ENCODE data around the gene LIPC. TPM values are rescaled to one million over a fixed set of nuclear protein-coding genes. Genes with fewer than 3 reads are reported as not detected.

LIPC gene
- polyA plus RNA-seq (ENCODE audit: insufficient read length): 0.49 TPM

DNA sequence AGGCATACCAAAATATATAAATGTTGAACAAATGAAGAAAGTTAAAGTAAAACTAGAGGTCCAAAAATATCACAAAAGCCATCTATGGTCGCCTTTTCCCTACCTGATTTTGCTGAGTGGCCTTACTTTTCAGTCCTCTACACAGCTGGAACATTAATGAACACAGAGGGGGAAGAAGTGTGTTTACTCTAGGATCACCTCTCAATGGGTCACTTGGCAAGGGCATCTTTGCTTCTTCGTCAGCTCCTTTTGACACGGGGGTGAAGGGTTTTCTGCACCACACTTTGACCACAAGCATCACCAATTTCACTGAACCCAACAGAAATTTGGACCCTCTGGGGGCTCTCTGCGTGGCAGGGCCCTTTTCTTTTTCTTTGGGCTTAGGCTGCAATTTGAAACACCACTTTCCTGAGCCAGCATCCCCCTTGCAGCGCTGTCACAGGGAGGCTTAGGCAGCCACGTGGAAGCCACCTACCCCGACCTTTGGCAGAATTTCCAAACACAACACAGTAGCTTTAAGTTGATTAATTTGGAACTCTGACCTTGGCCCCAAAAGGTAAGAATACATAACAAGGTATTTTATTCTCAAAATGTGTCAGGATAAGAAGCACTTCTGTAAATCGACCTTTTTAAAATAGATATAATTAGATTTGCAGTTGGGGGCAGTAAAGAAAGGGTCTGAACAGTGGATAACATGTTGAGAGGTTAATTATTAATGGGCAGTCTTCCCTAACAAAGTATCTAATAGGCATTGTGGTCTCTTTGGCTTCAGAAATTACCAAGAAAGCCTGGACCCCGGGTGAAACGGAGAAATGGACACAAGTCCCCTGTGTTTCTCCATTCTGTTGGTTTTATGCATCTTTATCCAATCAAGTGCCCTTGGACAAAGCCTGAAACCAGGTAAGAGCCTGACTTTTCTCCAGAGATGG, at the start of gene LIPC:
TSS of gene LIPC (plus strand) at position 771 of the 929 bp plus-strand sequence. CDS start at position 813, 42 bp downstream.
- no peak for DNase-seq (ENCODE audit: low read depth)

DNA sequence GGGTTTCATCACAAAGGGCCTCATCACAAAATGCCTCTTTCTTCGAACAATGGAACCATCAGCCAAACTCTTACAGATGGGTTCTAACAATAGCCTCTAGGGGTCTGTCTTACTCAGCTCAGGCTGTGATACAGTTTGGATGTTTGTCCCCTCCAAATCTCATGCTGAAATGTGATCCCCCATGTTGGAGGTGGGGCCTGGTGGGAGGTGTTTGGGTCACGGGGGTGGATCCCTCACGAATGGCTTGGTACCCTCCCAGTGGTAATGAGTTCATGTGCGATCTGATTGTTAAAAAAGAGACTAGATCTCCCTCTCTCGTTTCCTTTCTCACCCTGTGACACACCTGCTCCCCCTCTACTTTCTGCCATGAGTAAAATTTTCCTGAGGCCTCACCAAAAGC, 47.9 kb upstream of the LIPC start:
- DNase-seq (ENCODE audit: low read depth): no peak

DNA sequence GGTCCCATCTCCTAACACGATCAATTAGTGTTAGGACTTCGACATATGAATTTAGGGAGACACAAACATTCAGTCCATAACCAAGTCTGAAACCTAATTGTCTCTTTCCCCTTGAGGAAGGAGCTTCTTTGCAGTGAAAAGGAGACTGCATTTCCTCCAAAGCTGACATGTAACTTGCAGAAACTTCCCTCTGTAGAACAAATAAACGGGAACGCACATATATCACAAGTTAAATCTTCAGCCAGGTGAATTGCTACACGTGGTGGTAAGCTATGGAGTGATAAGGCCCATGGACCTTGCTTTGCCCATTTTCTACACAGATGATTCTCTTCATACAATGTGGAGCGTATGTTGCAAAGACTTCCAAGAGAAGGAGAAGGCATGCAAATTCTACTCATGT, 47.1 kb upstream of the LIPC start:
- no peak for DNase-seq (ENCODE audit: low read depth)

DNA sequence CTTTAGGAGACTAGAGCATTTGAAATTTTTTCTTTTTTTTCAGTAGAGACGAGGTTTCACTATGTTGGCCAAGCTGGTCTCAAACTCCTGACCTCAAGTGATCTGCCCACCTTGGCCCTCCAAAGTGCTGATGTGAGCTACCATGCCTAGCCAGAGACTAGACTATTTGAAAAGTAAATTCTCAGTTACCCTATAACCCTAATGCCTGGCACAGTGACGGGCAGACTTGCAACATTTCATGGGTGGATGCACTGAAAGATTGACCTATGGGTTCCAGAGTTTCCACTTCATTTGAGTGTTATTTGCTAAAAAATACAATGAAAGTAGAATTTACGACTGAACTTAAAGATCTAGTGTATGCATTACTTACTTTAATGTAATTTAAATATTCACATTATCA, 45.7 kb upstream of the LIPC start:
- no peak for DNase-seq (ENCODE audit: low read depth)

DNA sequence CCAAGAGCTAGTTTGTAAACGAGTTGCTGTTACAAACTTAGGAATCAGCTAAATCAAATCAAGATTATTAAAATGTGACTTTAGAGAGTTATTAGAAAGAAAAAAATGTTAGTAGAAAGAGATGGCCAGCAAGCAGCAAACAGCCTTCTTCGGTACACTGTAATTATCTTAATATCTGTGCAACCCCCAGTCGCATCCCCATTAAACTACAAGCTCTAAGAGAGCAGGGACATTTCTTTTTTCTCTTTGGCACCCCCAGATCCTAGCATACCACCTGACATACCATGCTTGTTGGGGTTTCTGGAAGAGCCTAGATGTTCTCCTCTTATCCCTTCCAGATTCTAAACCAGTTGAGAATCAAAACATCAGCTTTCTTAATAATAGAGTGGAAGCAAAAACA, 45.1 kb upstream of the LIPC start:
- no peak for DNase-seq (ENCODE audit: low read depth)

DNA sequence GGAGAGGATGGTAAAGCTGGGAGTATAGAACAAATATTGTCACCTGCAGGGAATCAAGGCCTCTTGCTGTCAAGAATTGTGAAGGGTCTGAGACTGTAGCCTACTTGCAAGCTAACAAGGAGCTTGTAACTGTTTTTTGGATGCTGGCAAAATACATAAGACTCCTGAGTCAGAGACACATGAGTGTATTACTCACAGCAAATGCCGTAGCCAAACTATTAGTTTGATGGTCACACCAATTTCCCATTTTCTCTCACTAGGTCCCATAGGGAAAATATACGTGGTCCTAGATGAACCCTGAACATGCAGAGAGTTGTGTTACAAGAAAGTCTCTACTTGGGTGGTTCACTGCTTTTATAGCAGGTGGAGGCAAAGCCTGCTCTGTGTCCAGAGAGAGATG, 44.7 kb upstream of the LIPC start:
- DNase-seq (ENCODE audit: low read depth): no peak

DNA sequence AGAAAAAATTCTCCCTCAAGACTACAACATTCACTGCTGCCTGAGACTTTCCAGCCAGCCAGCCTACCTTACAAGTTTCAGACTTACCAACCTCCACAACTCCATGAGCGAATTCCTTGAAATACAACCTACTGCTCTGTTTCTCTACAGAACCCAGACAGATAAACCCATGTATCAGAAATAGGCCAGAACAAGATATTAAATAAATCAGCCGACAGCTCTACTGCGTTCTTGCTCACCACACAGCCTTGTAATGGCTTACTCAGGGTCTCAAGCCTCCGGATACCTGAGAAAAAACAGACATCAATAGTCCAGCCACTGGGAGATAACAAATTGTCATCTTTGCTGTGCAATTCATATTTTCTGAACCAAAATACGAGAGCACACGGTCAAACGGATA, 43.6 kb upstream of the LIPC start:
- DNase-seq (ENCODE audit: low read depth): no peak

DNA sequence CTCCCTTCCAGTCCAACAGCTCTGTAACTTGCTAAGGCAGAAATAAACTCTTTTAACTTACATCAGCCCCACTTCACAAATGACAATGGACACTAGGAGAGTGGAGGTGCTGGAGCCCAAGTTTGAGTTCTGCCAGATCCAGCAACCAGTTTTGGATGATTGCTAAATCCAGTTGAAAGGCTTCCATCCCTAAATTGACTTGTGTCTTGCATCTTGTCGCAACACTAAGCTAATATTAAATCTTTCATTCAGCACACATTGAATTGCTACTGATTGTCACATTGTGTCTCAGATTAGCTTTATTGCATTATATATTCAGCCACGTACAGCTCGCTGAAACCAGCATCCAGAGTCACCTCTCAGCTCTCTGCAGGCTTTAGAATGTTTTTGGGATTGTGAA, 41.7 kb upstream of the LIPC start:
- no peak for DNase-seq (ENCODE audit: low read depth)

DNA sequence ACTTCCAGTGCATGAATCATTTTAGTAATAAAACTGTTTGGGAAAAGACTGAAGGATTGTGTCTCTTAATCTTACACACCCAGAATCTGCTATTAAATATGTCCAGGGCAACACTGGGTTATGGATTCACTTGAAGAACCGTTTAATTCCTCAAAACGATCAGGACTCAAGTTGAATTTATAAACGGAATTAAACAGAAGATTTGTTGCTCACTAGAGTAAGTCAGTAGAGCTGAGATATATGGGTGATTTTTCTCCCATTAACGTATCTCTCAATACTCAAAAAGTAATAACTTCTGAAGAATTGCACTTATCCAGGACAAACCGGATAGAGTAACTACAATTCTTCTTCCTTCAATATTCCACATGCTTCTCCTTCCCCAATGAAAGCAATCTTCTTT, 41.1 kb upstream of the LIPC start:
- no peak for DNase-seq (ENCODE audit: low read depth)

DNA sequence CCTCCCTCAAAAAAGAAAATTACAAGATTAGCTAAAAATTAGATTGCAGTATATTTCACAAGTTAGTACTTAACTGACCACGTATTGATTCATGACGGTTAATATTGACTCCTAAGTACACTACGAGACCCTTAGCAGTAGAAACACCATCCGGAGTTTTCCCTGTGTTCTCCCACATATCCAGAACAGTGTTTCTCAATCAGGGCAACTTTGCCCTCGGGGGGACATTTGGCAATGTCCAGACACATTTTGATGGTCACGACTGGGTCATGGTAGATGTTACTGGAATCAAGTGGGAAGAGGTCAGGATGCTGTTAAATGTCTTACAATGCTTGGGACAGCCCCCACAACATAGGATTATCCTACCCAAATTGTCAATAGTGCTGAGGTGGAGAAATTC, 40.7 kb upstream of the LIPC start:
- DNase-seq (ENCODE audit: low read depth): no peak

DNA sequence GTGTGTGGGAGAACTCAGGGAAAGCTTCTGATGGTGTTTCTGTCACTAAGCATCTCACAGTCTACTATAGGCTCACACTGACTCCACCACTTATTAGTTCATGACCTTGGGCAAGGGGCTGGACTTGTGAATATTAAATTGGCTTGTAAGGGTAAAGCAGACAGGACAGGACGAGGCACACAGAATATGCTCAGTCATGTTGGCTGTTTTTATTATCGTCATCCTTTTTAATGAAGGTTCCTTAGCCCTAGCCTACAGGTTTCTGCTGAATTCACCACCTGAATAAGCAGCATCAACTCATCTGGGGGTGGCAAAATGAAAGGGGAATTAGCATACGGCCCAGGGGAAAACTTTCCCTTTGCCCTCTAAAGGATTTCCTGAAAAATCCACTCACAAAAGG, 39.6 kb upstream of the LIPC start:
- DNase-seq (ENCODE audit: low read depth): no peak

DNA sequence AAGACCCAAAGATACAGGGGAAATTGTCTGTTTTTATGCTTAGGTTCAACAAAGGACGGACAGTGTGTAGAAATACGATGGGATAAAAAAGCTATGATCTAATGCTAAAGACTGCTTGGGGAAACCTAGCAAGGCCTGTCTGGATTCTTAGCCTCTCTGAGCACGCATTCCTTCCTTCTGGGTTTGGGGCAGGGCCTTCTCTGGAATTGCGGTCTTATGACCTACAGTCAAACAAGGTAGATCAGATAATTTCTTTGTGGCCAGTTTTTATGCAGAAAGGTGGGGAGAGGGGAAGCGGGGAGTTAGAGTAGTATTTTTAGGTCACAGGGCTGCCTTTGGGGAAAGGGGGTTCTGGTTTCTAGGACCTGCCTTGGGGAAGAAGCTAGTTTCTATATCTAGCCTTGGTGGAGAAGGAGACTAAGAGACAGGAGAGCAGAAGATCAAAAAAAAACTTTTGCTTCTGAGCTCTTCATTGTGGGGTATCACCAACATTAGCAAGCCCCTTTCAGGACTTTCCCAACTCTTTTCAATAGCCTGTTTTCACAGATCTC, 39.1 kb upstream of the LIPC start:
- DNase-seq (ENCODE audit: low read depth): no peak

DNA sequence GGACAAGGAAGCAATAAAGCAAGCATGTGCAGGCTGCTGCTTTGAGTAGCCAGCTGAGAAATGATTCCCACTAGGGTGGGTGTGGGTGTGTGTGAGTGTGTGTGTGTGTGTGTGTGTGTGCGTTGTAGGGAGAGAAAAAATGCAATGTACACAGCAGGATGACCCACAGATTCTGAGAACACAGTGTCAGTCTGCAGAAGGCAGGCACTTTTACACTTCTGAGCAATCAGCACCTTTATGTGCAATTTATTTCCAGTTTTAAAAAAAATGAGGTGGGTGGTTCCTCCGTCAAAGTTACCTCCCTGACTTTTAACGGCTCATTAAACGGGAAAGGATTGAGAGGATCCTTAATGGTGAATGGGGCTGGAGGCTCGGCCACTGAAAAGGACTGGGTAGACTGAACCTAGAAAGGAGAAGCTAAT, 38.5 kb upstream of the LIPC start:
- no peak for DNase-seq (ENCODE audit: low read depth)

DNA sequence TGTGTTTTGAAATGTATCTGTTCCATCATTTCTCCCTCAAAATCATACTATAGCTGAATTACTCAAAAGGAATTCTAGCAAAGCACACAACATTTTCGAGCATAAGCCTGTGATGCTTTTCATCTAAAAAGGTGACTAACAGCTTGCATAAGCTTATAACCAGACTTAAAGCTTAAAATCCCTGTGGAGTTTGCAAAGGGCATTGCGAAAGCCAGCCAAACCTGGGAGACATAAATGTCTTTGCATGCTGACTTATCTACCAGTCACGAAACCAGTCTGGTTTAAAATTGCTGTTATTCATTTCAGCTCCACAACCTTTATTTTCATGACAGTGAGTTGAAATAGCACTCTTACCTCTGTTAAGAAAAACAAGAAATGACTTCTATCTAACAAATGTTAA, 35.6 kb upstream of the LIPC start:
- no peak for DNase-seq (ENCODE audit: low read depth)

DNA sequence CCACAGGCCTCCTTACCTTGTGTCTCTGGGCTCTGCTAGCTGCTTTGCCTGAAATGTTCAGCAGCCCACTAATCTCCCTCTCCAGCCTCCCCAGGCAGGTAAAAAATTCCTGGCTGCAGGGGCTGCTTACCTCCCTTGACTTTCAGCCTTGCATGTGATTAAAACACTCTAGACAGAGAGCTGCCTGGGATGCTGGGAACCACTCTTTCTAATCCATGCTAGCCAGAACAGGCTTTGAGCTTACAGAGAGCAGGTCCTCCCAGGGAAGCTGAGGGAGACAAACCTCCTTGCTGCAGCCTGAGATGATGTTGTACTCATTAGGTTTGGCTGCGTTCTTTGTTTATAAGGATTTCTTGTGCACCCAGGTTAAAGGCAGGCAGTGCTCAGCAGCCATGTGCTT, 33.7 kb upstream of the LIPC start:
- no peak for DNase-seq (ENCODE audit: low read depth)

DNA sequence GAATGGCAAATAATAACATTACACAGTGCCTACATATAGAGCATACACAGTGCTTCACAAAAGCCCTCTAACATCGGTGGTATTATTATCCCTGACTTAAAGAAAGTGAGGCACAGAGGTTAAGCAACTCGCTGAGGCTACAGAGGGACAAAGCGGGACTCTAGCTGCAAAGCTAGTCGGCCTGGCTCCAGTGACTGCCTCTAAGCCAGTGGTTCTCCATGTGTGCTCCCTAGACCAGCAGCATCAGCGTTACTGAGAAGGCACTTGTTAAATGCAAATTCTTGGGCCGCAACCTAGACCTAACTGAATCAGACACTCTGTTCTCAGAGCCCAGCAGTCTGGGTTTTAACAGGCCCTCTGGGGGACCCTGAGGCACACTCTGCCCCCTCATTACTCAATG, 33.1 kb upstream of the LIPC start:
- DNase-seq (ENCODE audit: low read depth): no peak

DNA sequence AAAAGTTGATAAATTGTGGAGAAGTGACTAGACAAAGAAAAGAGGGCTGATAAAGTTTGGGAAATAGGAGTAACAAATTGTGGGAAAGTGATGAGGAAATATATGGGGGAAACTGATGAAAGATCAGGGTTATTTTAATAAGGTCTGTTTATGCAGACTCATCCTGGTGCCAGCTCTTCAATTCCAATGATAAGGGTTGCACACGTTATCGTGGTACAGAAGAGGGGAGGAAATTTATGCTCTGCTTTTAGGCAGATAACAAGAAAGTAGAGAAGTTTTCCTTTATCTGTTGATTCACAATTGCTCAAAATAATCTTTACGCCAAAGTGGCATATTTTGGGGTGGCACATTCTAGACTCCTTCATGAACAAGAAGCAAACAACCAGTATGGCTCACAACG, 32.1 kb upstream of the LIPC start:
- no peak for DNase-seq (ENCODE audit: low read depth)

DNA sequence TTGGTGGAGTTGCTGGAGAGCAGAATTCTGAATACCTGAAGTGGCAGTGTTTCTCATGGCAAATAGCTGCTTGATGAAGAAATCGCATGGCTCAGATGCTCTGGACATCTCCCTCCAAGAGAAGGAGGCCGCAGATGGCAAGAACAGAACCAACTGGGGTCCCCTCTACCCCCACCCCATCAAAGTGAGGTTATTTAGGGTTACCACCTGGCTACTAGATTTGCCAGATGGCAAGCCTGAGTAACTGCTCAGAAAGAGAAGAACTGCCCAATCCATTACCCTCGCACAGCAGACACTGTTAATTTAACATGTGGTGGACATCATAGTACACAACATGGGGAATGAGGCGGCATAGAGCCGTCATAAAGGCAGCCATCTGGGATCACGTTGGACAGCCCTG, 30.5 kb upstream of the LIPC start:
- no peak for DNase-seq (ENCODE audit: low read depth)

DNA sequence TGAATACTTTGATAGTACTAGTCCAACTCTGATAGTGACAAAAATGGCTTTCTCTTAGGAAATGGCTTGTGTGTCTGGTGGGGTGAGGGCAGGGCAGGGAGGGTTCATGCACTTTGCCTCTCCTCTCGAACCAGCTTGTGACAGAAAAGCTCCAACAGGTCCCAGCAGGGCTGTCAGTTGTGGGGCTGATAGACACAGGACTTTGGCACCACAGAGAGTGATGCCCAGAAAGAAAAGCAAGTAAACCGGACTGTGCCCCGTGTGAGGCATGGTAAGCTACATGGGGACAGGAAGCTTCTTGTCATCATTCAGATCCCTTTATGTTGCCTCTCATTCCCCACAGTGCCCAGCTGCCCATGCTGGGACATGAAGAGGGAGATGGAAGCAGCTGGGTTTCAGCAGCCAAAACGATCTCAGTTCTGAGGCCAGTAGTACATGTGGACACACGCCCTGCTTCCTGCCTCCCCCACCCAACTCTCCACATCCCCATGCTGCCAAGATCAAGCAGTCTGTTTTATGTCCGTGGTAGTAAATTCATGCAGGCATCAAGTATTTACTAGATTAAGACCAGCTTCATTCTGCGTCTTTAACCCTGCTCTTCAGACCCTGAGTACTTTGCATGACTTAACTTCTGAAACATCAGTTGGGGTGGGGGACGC, 29.7 kb upstream of the LIPC start:
- no peak for DNase-seq (ENCODE audit: low read depth)

DNA sequence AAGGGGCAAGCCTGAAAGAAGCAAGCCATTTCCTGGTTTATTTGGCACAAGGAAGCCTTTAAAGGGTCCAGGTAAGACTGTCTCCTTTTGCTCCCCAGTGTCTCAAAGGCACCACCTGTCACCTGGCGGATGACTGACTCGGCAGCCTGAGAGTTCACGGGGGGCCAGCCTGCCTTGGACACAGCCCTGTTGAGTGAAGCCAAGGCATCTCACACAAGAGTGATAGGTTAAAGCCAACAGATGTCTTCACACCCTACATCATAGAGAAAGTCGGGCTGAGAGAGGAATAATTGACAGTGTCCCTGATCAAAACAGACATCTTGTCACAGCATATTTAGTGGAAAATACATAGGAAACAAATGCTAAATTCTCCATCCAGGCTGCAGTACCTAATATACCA, 28.2 kb upstream of the LIPC start:
- no peak for DNase-seq (ENCODE audit: low read depth)

DNA sequence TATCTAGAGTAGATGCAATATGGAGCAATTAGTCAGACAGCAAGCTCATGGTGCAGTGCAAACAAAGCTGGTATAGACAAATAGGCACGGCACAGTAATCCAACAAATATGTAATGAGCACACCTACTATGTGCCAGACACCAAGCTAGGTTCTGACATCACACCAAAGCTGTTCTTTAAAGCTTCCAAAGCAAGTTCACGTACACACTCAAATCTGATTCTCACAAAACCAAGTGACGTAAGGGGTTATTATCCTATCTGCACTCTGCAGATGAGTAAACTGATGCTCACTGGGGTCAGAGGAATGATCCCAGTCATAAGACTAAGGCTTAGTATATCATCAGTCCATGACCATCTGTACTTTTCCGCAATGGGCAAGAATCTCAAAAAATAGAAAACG, 27.8 kb upstream of the LIPC start:
- DNase-seq (ENCODE audit: low read depth): no peak

DNA sequence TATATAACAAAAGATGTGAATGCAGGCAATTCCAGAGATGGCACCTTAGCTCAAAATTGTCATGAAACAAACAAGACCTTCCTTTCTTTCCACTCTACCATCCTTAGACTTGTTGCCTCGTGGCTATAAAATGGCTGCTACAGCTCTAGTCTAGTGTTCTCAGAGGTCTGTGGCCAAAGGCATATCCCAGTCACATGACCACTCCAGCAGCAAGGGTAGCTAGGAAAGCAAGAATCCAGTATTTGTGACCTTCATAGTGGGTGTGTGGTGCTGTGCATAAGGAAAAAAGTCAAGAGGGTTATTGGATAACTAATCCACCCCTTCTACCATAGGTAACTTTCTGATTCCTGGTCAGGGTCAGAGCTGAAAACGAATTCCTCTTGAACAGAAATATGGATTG, 27.1 kb upstream of the LIPC start:
- DNase-seq (ENCODE audit: low read depth): no peak

DNA sequence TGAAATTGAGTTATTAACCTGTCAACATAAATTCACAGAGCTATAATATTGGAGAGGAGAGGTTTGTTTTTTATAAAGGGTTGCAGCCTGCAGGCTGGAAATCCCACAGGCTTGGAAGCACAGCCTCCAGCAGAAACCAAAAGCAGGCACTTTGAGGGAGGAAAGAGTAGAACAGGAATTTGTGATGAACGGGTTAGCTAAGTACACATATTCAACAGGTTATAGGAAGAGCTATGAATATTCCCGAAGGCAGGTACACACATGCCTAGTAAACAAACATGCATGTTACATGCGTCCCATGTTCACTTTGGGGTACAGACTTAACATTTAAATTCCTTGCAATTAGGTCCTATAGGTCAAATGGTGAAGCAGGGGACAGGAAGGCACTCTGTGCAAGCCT, 25.9 kb upstream of the LIPC start:
- DNase-seq (ENCODE audit: low read depth): no peak

All from forelimb muscle (tissue), 1 donor.